Bronchial epithelial cell (primary cell): Measurements from ENCODE around the gene LEPROT. TPM values are rescaled to one million over a fixed set of nuclear protein-coding genes. Genes with fewer than 3 reads are reported as not detected.

Experiments used
- DNase-seq: peaks from one replicate; pipeline ENCODE4 v3.0.0-alpha.2; 2010; ENCODE audit warnings: low read depth
- FAIRE-seq: peaks from 2 replicates; lab custom pipeline; 2011; peaks lifted over from hg19 to GRCh38; lab: Jason Lieb, UNC
- H3K27me3 ChIP-seq: 2 replicates; pipeline ENCODE4 v1.5.1; 2011; ENCODE audit warnings: low read length; ENCODE audit not compliant: control insufficient read depth, insufficient read depth
- H3K36me3 ChIP-seq: 2 replicates; pipeline ENCODE4 v1.5.1; 2011; ENCODE audit warnings: low read length; ENCODE audit not compliant: control insufficient read depth, insufficient read depth
- H3K4me3 ChIP-seq: 2 replicates; pipeline ENCODE4 v1.5.1; 2011; ENCODE audit warnings: mild to moderate bottlenecking, low read depth, low read length, control low read depth
- total RNA-seq: library from RNA; depleted of rRNA; stranded (reverse); fragments of >200 nt; gene quantifications from 2 replicates; pipeline ENCODE4 v1.2.1, GENCODE V29; 2014
- TF ChIP-seq, protein P1 (sequence below): IDR thresholded peaks from 2 replicates; pipeline ENCODE4 v1.5.1; 2011; ENCODE audit warnings: mild to moderate bottlenecking, moderate library complexity, low read length, control low read depth, inconsistent platforms; ENCODE audit not compliant: insufficient read depth, severe bottlenecking

Gene LEPROT
- total RNA-seq, 1 donor from 2014 or later: 27.9 TPM

DNA sequence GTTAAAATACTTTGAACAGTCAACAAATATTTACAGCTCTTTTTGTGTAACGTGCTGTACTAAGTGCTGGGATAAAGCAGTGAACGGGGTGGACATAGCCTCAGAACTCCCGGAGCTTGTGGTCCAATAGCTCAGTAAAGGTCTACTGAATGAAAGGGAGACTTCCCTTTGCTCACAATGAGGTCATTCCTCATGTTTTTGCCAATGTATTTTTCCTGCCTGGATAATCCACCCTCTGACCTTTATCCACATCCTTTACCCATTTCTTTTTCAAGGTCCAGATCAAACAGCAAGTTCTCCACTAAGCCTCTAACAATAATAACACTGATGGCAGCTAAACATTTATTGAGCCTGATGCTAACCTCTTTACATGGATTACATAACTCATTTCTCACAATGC is 55.9 kb downstream of the LEPROT start:
- Histone ChIP-seq H3K4me3 (no peak overlapping the region), H3K27me3 (no peaks in the 10 kb centered on the region), H3K36me3 (no peaks in the 10 kb centered on the region)
- FAIRE-seq (no peak), DNase-seq (no peak)
- TF ChIP-seq, protein P1, sequence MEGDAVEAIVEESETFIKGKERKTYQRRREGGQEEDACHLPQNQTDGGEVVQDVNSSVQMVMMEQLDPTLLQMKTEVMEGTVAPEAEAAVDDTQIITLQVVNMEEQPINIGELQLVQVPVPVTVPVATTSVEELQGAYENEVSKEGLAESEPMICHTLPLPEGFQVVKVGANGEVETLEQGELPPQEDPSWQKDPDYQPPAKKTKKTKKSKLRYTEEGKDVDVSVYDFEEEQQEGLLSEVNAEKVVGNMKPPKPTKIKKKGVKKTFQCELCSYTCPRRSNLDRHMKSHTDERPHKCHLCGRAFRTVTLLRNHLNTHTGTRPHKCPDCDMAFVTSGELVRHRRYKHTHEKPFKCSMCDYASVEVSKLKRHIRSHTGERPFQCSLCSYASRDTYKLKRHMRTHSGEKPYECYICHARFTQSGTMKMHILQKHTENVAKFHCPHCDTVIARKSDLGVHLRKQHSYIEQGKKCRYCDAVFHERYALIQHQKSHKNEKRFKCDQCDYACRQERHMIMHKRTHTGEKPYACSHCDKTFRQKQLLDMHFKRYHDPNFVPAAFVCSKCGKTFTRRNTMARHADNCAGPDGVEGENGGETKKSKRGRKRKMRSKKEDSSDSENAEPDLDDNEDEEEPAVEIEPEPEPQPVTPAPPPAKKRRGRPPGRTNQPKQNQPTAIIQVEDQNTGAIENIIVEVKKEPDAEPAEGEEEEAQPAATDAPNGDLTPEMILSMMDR: no peak

DNA sequence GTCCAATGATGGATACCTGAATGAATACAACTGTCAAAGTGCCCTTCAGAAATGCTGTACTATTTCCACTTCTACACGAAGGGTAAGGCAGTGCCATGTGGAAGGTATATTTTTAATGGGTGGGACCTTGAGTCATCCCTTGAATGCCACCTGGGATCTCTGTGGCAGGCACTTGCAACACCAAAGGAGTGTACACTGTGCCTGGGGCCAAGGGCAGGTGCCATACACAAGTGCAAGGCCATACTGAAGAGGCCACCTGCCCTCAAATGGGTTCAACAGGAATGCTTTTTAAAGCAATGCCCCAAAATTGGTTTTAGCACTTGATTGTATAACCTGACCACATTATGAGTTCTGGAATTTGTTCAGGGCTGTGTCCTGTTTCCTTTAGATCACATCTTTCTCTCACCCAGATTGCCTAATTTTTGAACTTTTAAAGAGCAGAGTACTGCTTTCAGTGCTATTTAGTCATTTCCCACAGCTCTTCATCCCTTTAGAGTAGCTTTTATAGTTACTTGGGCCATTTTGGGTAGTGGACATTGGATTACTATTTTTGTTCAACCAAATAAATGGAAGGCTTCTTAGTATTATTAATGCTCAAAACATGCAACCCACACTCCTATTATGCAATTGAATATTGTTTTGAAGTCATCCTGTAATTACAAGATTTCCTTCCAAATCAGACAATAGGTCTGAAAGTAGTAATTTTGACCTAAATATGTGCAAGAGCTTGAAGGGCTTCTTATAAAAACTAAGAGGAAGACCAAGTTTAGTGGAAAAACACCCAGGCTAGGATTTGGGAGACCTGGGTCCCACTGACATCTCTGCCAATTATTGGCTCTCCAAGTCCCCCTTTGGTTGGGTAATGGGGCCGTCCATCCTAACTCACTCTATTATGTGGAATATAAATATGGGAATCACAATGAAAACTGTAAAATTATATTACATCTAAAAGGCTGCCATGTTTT is 57.2 kb downstream of the LEPROT start:
- DNase-seq: no peak
- no peak overlapping the region for H3K4me3 ChIP-seq
- TF ChIP-seq, protein P1: no peak
- no peaks in the 10 kb centered on the region for H3K27me3 ChIP-seq
- no peaks in the 10 kb centered on the region for H3K36me3 ChIP-seq
- no peak for FAIRE-seq

DNA sequence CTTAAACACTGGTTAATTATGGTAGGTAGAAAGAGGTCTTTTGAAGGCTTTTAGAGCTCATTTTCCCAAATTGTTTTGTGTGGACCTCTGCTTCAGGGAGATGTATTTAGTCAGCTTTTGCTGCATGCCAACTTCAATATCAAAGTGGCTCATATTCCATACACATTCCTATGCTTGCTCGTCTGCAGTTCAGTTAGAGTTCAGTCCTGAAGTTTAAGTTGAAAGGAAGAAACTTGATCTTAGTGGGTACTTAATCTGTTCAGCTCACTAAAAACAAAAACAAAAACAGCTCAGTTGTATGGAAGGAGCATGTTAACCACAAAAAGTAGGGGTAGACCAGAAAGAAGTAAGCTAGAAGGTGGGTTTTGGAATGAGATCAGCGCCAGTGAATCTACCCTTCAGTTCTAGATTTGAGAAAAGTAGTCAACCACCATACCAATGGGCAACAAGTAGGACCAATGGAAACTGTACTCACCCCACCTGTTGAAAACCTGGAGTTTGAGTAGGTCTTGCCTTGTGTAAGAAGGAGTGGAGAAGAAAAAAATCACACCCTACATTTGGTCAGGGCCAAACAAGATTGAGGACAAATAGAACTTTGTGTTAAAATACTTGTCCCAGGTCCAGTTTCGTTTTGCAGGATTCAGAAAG is 58.0 kb downstream of the LEPROT start:
- no peaks in the 10 kb centered on the region for H3K27me3 ChIP-seq
- H3K4me3 ChIP-seq: no peak overlapping the region
- FAIRE-seq: no peak
- H3K36me3 ChIP-seq: no peaks in the 10 kb centered on the region
- TF ChIP-seq, protein P1: no peak
- DNase-seq: no peak

DNA sequence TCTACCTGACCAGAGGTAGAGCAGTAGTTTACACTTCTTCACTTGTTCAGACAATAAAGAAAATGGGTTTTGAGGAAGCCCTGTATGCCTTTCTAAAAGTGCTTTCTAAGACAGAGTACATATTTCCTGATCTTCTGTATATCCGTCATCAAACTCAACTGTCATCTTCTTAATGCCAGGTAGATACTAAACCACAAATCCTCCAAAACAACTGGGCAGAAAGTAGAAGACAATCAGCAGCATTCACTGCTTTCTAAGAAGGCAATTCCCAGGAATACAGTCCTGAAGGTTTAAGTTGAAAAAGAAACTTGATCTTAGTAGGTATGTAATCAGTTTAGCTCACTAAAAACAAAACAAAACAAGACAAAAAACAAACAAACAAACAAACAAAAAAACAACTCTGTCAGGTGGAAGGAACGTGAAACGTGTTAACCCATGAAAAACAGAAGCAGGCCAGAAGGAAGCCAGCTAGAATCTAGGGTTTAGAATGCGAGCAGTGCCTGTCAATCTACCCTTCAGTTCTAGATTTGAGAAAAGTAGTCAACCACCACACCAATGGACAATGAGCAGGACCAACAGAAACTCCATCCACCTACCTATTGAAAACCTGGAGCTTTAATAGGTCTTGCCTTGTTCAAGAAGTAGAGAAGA is 59.2 kb downstream of the LEPROT start:
- Histone ChIP-seq H3K4me3 (no peak overlapping the region), H3K27me3 (no peaks in the 10 kb centered on the region), H3K36me3 (no peaks in the 10 kb centered on the region)
- TF ChIP-seq, protein P1: no peak
- DNase-seq: no peak
- FAIRE-seq: no peak

DNA sequence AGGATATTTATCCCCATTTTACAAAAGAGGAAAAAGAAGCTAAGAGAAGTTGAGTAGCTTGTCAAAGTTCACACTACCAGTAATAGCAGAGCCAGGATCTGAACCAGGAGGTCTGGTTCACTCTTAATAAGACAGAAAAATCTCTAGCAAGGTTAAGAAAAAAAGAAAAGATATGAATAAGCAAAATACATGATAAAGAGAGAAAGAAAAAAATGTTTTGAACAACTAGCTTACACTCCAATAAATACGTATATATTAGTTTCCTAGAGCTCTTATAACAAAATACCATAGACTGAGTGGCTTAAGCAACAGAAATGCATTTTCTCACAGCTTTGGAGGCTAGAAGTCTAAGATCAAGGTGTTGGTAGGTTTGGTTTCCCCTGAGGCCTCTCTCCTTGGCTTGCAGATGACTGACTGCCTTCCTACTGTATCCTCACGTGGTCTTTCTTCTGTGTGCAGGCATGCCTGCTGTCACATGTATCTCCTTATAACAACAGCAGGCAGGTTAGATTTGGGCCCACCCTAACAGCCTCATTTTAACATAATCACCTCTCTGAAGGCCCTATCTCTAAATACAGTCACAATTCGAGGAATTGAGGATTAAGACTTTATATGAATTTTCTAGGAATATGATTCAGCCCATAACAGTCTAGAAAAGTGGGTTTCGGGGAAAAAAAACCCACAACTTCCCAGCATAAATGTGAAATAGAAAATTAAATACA is 60.4 kb downstream of the LEPROT start:
- DNase-seq (no peak), FAIRE-seq (no peak)
- TF ChIP-seq, protein P1: no peak
- Histone ChIP-seq H3K36me3 (no peaks in the 10 kb centered on the region), H3K27me3 (no peaks in the 10 kb centered on the region), H3K4me3 (no peak overlapping the region)
